WI38 (cell line): ENCODE measurements around the gene SLC35E3.

Experiments
- H3K4me3 ChIP-seq: 2 replicates; pipeline ENCODE4 v1.5.1; 2011; ENCODE audit warnings: low read depth, mild to moderate bottlenecking, control low read depth, low read length
- CTCF ChIP-seq: IDR thresholded peaks from 2 replicates; pipeline ENCODE4 v1.5.1; 2012; ENCODE audit warnings: low read depth, mild to moderate bottlenecking, control low read depth, low read length

Gene SLC35E3

GRCh38 chr12:68825569-68826217 is 79.7 kb downstream of the SLC35E3 start:
- no peak for TF ChIP-seq CTCF

GRCh38 chr12:68827895-68828671 is 82.1 kb downstream of the SLC35E3 start:
- no peak overlapping the region for H3K4me3 ChIP-seq
- no peak for TF ChIP-seq CTCF

More at GRCh38 chr12:68825569-68826217, 79.7 kb downstream of the SLC35E3 start:
- no peak overlapping the region for H3K4me3 ChIP-seq

GRCh38 chr12:68828672-68829068 is 82.7 kb downstream of the SLC35E3 start:
- H3K4me3 ChIP-seq: no peak overlapping the region
- no peak for TF ChIP-seq CTCF
